Measurements from ENCODE around the gene FAM184B.

The FAM184B gene

GRCh38 chr4:17583276-17583675 lies 198.1 kb downstream of the FAM184B start:
- Histone ChIP-seq H3K27ac (ENCODE audit: low read length) (no peak overlapping the region), H3K9me2 (replicated peaks; ENCODE audit: insufficient read depth, low read length) (no peaks in the 10 kb centered on the region), H3K9me3 (replicated peaks; ENCODE audit: insufficient read depth, low read length) (no peaks in the 10 kb centered on the region), H3K4me3 (ENCODE audit: low read length) (no peak overlapping the region), H3F3A (ENCODE audit: insufficient read depth, low read length) (peaks cover 13% of the 10 kb centered on the region), H3K36me3 (replicated peaks; ENCODE audit: insufficient read depth, low read length) (peaks cover 20% of the 10 kb centered on the region), H3K27me3 (replicated peaks; ENCODE audit: insufficient read depth, low read length) (no peaks in the 10 kb centered on the region), H3K4me2 (ENCODE audit: low read depth, low read length) (no peak overlapping the region), H3K79me2 (ENCODE audit: low read length) (peaks cover 64% of the 10 kb centered on the region), H2AFZ (ENCODE audit: low read length) (no peak overlapping the region), H3K9ac (ENCODE audit: low read length) (no peak overlapping the region), H3K4me1 (ENCODE audit: low read length) (peaks cover 16% of the 10 kb centered on the region), H4K20me1 (ENCODE audit: insufficient read depth, low read length) (no peaks in the 10 kb centered on the region)
- no peak for DNase-seq
- no peak for TF ChIP-seq CTCF (IDR thresholded peaks at IDR 0.05; ENCODE audit: low read length)
- no peak for TF ChIP-seq EZH2phosphoT487 (IDR thresholded peaks at IDR 0.05; ENCODE audit: low read length)
- TF ChIP-seq EZH2 (optimal IDR thresholded peaks at IDR 0.05; ENCODE audit: low read depth, low read length) = no peak

- Histone ChIP-seq H2AFZ (ENCODE audit: low read length) (no peak overlapping the region), H3K9me3 (replicated peaks; ENCODE audit: insufficient read depth, low read length) (no peaks in the 10 kb centered on the region), H3K4me3 (ENCODE audit: low read length) (no peak overlapping the region), H3K36me3 (replicated peaks; ENCODE audit: insufficient read depth, low read length) (peaks cover 20% of the 10 kb centered on the region), H3F3A (ENCODE audit: insufficient read depth, low read length) (peaks cover 30% of the 10 kb centered on the region), H3K9me2 (replicated peaks; ENCODE audit: insufficient read depth, low read length) (no peaks in the 10 kb centered on the region), H3K9ac (ENCODE audit: low read length) (no peak overlapping the region), H3K79me2 (ENCODE audit: low read length) (peaks cover 64% of the 10 kb centered on the region), H4K20me1 (ENCODE audit: insufficient read depth, low read length) (no peaks in the 10 kb centered on the region), H3K4me2 (ENCODE audit: low read depth, low read length) (no peak overlapping the region), H3K4me1 (ENCODE audit: low read length) (peaks cover 20% of the 10 kb centered on the region), H3K27ac (ENCODE audit: low read length) (no peak overlapping the region), H3K27me3 (replicated peaks; ENCODE audit: insufficient read depth, low read length) (no peaks in the 10 kb centered on the region)
- no peak for DNase-seq
- no peak for TF ChIP-seq CTCF (IDR thresholded peaks at IDR 0.05; ENCODE audit: low read length)
- TF ChIP-seq EZH2phosphoT487 (IDR thresholded peaks at IDR 0.05; ENCODE audit: low read length) = no peak
- TF ChIP-seq EZH2 (optimal IDR thresholded peaks at IDR 0.05; ENCODE audit: low read depth, low read length) = no peak
Measured at GRCh38 chr4:17580969-17581368, 200.5 kb downstream of the FAM184B start.
